RCC 7860 (cell line): Measurements from ENCODE around the gene CLEC16A.

ENCODE experiments used
- DNase-seq: peaks from one replicate; pipeline ENCODE4 v3.0.0-alpha.2; 2015; ENCODE audit warnings: low spot score
- FAIRE-seq: peaks from 2 replicates; lab custom pipeline; 2012; peaks lifted over from hg19 to GRCh38; lab: Jason Lieb, UNC

Gene CLEC16A

GRCh38 chr16:10987361-10988163 is 43.2 kb downstream of the CLEC16A start:
- DNase-seq: no peak
- FAIRE-seq: no peak

GRCh38 chr16:10988164-10988803 is 43.9 kb downstream of the CLEC16A start:
- FAIRE-seq (no peak), DNase-seq (no peak)

DNA sequence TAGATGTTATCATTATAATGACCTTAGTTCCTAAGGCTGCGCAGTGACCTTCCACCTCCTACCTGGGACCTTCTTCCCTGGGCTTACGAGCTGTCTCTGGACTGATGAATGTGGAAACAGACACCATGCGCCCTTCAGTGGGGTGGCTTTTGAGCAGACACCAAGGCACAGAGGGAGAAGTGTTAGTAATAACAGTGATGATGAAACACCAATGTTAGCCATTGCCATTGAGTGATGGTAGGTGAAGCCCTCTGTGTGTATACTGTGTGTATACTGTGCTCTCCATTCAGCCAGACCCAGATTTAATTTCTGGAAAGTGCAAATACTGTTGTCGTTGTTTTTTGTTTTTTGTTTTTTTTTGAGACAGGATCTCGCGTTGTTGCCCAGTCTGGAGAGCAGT is 44.5 kb downstream of the CLEC16A start:
- FAIRE-seq (no peak), DNase-seq (no peak)

- no peak for DNase-seq
- no peak for FAIRE-seq
Measured at GRCh38 chr16:10989559-10989958, 45.2 kb downstream of the CLEC16A start.

DNA sequence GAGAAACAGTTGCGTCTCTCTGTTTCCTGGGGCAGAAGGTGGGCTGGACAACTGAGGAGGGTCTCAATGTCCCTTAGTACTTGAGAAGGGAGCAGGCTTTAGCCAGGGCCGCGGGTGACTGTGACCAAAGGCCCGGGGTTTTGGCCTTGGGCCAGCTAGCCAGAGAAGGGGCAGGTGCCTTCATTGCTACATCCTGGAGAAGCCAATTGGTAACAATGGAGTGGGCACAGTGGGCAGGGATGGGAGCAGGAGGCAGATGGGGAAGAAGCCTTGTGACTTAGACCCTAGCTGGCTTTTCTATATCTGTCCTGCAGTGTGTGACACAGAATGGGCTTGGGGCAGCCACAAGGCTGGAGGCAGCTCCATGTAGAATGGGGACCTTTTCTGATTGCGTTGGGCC is 46.0 kb downstream of the CLEC16A start:
- FAIRE-seq: no peak

DNA sequence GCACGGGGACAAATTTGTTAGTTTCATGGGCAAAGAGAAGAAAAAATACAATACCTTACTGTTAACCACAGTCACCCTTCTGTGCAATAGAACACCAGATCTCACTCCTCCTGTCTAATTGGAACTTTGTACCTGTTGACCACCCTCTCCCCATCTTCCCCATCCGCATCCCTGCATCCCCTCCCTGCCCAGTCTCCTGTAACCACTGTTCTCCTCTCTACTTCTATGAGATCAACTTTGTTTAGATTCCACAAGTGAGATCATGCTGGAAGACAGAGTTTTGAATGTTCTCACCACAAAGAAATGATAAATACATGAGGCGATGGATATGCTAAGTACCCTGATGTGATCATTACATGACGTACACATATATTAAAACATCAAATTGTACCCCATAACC is 47.7 kb downstream of the CLEC16A start:
- DNase-seq (peak; percentile 59), FAIRE-seq (no peak)

More for the DNA sequence above, 46.0 kb downstream of the CLEC16A start:
- DNase-seq: no peak

- FAIRE-seq: peak; percentile 63
- DNase-seq: peak; percentile 56
Measured at GRCh38 chr16:10992797-10993196, 48.4 kb downstream of the CLEC16A start.

DNA sequence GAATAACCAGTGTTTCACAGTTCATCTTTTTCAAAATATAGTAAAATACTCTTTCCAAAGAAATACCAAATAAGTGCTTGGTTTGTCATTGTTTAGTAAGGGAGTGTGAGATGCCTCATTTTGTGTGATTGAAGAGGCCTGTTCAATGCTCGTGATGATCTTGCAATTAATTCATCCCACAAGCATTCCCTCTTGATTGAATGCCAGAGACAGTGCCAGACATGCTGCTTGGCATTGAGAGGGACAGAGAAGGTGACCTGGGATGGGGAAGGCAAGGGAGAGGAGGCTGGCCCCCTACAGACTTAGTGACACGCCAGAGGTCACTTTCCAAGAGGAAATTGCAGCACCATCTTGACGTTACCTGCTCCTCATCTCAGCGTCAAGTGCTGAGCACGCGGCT is 49.3 kb downstream of the CLEC16A start:
- no peak for DNase-seq
- FAIRE-seq: no peak

DNA sequence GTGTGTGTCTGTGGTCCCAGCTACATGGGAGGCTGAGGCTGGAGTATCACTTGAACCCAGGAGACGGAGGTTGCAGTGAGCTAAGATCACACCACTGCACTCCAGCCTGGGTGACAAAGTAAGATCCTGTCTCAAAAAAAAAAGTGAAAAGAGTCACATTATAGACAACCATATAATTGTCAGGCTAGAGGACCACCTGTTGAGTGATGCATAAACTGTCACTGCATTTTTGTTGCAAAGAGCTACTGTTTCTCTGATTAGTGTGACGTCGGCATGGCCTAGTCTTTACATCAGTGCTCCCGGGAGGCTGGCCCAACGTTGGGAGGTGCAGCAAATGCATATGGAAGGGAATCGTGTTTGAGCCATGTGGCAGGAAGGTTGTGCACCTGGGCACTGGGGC is 50.2 kb downstream of the CLEC16A start:
- no peak for DNase-seq
- FAIRE-seq: no peak

GRCh38 chr16:10995565-10995964 is 51.2 kb downstream of the CLEC16A start:
- DNase-seq: no peak
- FAIRE-seq: no peak

- no peak for DNase-seq
- FAIRE-seq: no peak
Measured at GRCh38 chr16:10997485-10997884, 53.1 kb downstream of the CLEC16A start.

GRCh38 chr16:10999300-10999699 is 54.9 kb downstream of the CLEC16A start:
- FAIRE-seq (no peak), DNase-seq (no peak)

- DNase-seq (no peak), FAIRE-seq (no peak)
Measured at GRCh38 chr16:11001611-11002010, 57.2 kb downstream of the CLEC16A start.

DNA sequence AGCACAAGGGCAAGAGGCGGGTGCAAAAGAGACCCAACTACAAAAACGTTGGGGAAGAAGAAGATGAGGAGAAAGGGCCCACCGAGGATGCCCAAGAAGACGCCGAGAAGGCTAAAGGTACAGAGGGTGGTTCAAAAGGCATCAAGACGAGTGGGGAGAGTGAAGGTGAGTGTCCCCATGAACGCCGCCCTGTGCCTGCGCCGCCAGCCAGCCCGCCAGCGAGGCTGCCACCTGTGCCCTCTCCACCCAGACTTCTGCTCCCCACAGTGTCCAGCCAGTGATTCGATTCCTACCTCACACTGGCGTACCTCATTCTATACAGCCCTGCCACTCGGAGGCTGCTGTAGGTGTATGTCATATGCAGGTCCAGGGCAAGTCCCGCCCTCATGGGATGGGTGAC is 58.8 kb downstream of the CLEC16A start:
- DNase-seq: no peak
- no peak for FAIRE-seq

GRCh38 chr16:11004351-11004750 is 60.0 kb downstream of the CLEC16A start:
- FAIRE-seq (no peak), DNase-seq (no peak)

DNA sequence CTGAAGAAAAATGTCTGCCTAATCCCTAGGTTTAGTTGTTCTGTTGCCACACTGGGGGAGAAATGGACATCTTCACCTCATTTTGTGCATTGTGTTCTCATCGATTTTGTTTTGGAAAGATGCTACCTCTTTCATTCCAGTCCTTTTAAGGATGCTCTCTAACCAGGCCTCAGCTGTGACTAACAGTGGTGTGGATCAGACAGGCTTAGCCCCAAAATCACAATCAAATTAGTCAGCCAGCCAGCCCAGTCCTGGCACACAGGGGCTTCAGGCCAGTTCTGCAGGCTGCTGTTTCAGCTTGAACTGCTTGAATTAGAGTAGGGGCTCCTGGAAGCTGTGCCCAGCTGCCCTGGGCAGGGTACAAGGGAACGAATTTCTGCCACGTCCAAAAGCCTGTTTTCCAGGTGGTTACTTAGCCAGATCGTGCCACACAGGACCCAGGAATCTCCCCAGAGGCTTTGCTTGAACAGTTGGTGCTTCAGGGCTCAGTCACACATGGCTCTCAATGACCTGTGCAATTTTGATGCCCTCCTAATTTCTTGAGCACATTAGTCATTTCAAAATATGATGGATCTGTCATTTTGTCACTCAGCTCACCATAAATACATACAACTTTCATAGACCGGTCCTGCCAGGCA is 60.7 kb downstream of the CLEC16A start:
- FAIRE-seq: no peak
- DNase-seq: no peak

DNA sequence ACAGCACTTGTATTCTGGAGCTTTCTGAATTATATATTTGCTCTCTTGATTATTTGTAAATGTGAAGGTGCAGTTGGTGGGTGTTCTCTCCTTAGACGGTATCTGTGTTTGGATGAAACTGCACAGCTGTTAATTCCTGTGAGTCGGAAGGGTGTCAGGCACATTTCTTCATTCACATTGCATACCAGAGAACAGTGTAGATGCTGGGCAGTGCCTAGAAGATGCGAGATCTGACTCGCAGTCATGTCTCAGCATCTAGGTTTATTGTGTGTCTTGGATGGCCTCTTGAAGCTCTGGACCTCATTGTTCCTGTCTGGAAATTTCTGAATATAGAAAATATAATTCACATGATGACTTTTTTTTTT is 61.2 kb downstream of the CLEC16A start:
- FAIRE-seq (no peak), DNase-seq (peak; percentile 28)

DNA sequence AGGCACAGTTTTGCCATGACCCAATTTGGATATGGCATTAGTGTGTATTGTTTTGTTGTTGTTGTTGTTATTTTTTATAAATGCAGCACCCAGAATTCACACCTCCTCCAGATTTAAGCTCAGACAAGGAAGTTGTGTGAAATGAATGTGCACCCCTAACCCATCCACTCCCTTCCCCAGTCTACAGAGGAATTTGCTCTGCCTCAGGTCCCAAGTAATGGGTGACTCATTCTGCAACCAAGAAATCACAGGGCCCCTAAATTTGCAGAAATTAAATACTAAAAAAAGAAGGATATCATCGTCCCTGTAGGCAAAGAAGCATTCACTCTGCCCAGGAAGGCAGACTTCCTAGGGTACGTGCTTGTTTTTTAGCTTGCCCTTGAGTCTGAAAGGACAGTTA is 62.3 kb downstream of the CLEC16A start:
- FAIRE-seq: no peak
- DNase-seq: no peak

DNA sequence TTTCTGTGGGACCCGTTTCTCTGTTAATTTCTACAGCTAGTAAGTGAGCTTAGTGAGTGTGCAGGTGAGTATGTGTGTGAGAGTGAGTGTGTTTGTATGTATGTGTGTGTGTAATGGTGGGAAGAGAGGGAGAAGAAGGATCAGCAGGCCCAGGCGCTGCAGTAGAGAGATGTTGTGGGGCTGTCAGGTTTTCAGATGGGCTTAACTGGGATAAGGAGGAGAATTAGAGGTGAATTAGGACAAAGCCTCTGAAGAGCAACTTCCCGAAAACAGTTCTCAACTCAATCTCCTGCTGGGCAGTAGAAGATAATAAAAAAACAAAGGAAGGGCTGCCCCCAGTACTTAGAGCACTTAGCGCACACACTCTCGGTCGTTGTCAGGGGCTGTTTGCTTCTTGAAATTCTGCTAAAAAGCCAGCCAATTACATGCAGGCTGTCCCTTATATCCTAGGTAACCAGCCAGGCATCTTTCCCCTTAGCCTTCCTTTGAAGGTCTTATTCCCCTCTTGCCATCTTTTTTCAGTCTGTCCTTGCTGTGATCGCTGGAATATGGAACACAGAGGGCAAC is 63.4 kb downstream of the CLEC16A start:
- no peak for DNase-seq
- no peak for FAIRE-seq

DNA sequence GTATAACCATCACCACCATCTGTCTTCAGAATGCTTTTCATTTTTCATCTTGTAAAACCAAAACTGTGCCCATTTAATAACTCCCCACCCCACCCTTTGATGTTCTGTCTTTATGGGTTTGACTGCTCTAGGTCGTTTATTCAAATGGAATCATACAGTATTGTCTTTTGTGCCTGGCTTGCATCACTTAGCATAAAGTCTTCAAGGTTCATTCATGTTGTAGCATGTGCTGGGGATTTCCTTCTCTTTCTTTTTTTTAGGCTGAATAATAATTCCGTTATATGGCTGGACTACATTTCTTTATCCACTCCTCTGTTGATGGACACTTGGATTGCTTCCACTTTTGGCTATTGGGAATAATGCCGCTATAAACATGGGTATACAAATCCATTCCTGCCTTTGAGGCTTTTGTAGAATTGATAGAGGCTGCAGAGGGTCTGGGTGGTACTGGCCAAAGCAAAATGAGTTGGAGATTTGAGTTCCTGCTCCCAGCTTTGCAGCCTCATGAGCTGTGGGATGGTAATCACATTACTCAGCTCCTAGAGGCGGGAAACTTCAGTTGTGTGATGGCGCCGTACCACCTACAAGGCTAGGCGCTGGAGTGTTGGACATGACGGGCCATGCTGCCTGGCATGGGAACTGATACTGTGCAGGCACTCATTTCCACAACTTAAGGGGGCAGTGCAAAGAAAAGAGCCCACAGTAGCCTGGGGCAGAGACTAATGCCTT is 64.8 kb downstream of the CLEC16A start:
- no peak for FAIRE-seq

GRCh38 chr16:11010575-11011221 is 66.3 kb downstream of the CLEC16A start:
- no peak for FAIRE-seq

More for the DNA sequence above, 64.8 kb downstream of the CLEC16A start:
- no peak for DNase-seq

More at GRCh38 chr16:11010575-11011221, 66.3 kb downstream of the CLEC16A start:
- DNase-seq: no peak
